Measurements from ENCODE around the gene ANKRD37.

Gene ANKRD37

DNA sequence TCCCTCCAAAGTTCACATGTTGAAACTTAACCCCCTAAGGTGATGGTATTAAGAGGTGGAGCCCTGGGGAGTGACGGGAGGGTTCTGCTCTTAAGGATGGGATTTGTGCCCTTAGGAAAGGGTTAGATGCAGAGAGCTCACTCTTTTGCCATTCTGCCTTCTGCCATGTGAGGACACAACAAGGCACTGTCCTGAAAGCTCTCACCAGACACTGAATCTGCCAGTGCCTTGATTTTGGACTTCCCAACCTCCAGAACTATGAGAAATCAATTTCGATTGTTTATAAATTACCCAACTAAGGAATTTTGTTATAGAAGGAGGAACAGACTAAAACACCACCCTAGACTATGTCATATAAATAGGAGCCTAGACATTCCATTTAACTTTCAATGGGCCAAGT is 12.6 kb upstream of the ANKRD37 start:
- ATAC-seq: no peak
- no peak for TF ChIP-seq ISL1 (CRISPR knock-in tag; IDR thresholded peaks at IDR 0.05)
- TF ChIP-seq, protein P1, sequence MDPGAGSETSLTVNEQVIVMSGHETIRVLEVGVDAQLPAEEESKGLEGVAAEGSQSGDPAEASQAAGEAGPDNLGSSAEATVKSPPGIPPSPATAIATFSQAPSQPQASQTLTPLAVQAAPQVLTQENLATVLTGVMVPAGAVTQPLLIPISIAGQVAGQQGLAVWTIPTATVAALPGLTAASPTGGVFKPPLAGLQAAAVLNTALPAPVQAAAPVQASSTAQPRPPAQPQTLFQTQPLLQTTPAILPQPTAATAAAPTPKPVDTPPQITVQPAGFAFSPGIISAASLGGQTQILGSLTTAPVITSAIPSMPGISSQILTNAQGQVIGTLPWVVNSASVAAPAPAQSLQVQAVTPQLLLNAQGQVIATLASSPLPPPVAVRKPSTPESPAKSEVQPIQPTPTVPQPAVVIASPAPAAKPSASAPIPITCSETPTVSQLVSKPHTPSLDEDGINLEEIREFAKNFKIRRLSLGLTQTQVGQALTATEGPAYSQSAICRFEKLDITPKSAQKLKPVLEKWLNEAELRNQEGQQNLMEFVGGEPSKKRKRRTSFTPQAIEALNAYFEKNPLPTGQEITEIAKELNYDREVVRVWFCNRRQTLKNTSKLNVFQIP (CRISPR knock-in tag; IDR thresholded peaks at IDR 0.05; ENCODE audit: borderline replicate concordance, low read depth): no peak
- TF ChIP-seq CSDC2 (CRISPR knock-in tag; IDR thresholded peaks at IDR 0.05): no peak
- no peak for TF ChIP-seq BACH2 (CRISPR knock-in tag; IDR thresholded peaks at IDR 0.05; ENCODE audit: borderline replicate concordance)
- TF ChIP-seq, protein P2, sequence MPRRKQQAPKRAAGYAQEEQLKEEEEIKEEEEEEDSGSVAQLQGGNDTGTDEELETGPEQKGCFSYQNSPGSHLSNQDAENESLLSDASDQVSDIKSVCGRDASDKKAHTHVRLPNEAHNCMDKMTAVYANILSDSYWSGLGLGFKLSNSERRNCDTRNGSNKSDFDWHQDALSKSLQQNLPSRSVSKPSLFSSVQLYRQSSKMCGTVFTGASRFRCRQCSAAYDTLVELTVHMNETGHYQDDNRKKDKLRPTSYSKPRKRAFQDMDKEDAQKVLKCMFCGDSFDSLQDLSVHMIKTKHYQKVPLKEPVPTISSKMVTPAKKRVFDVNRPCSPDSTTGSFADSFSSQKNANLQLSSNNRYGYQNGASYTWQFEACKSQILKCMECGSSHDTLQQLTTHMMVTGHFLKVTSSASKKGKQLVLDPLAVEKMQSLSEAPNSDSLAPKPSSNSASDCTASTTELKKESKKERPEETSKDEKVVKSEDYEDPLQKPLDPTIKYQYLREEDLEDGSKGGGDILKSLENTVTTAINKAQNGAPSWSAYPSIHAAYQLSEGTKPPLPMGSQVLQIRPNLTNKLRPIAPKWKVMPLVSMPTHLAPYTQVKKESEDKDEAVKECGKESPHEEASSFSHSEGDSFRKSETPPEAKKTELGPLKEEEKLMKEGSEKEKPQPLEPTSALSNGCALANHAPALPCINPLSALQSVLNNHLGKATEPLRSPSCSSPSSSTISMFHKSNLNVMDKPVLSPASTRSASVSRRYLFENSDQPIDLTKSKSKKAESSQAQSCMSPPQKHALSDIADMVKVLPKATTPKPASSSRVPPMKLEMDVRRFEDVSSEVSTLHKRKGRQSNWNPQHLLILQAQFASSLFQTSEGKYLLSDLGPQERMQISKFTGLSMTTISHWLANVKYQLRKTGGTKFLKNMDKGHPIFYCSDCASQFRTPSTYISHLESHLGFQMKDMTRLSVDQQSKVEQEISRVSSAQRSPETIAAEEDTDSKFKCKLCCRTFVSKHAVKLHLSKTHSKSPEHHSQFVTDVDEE (CRISPR knock-in tag; IDR thresholded peaks at IDR 0.05): no peak
- no peak for TF ChIP-seq ESRRG (CRISPR knock-in tag; IDR thresholded peaks at IDR 0.05)
- no peak for TF ChIP-seq TCF4 (CRISPR knock-in tag; IDR thresholded peaks at IDR 0.05; ENCODE audit: borderline replicate concordance)
- no peak for TF ChIP-seq PPARA (CRISPR knock-in tag; IDR thresholded peaks at IDR 0.05; ENCODE audit: borderline replicate concordance)

DNA sequence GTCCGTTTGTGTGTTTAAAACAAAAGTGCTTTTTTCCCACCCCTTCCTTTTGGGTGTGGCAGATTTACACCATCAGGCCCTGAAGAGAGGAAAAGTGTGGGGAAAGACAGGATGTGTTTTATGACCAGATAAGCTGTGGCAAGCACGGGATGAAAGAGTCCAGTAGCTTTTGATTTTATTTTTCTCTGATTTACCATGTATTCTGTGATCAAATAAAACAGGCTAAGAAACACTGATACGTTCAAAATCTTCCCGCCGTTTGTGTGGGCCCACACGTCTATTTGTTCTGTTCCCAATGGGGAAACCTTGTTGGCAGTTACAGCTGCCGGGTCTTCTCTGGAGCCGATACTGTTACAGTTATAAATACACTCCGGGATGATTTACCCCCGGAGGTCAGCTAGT is 11.7 kb upstream of the ANKRD37 start:
- ATAC-seq: no peak
- TF ChIP-seq ZFP30 (CRISPR knock-in tag; IDR thresholded peaks at IDR 0.05) (no peak), ZNF70 (CRISPR knock-in tag; IDR thresholded peaks at IDR 0.05) (no peak), ESRRG (CRISPR knock-in tag; IDR thresholded peaks at IDR 0.05) (no peak)
- TF ChIP-seq, protein P2 (CRISPR knock-in tag; IDR thresholded peaks at IDR 0.05): no peak

DNA sequence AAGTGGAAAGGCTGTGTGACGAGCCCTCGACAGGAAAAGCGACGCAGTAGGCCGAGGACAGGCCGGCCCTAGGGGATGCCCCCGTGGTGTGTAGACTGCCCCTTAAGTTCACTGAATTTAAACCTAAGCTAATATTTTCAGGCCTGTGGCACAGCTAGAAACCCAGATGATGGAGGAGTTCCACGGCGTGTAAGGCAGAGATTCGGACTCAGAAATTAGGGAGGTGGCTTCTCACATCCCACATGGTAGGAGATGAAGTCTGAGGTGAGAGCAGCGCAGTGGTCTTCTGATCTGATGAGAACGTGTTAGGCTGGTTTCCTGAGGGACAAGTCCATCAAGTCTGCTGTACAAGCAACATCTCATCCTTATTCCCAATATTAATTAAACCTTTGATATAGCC is 8.7 kb upstream of the ANKRD37 start:
- TF ChIP-seq ZFP3 (CRISPR knock-in tag; IDR thresholded peaks at IDR 0.05) (no peak), CSDC2 (CRISPR knock-in tag; IDR thresholded peaks at IDR 0.05) (no peak), ZNF565 (CRISPR knock-in tag; conservative IDR thresholded peaks at IDR 0.05; ENCODE audit: low read depth) (no peak), PPARA (CRISPR knock-in tag; IDR thresholded peaks at IDR 0.05; ENCODE audit: borderline replicate concordance) (no peak), ISL1 (CRISPR knock-in tag; IDR thresholded peaks at IDR 0.05) (no peak), OSR1 (CRISPR knock-in tag; IDR thresholded peaks at IDR 0.05) (no peak), ZC3H10 (CRISPR knock-in tag; IDR thresholded peaks at IDR 0.05) (no peak), ZFP30 (CRISPR knock-in tag; IDR thresholded peaks at IDR 0.05) (no peak), ZNF8 (CRISPR knock-in tag; IDR thresholded peaks at IDR 0.05) (no peak), ARNTL (CRISPR knock-in tag; IDR thresholded peaks at IDR 0.05; ENCODE audit: borderline replicate concordance, low read depth) (no peak), ESRRG (CRISPR knock-in tag; IDR thresholded peaks at IDR 0.05) (no peak), ZNF70 (CRISPR knock-in tag; IDR thresholded peaks at IDR 0.05) (no peak), TOX (CRISPR knock-in tag; IDR thresholded peaks at IDR 0.05; ENCODE audit: borderline replicate concordance) (no peak), GLIS3 (CRISPR knock-in tag; IDR thresholded peaks at IDR 0.05) (no peak), RARB (CRISPR knock-in tag; IDR thresholded peaks at IDR 0.05) (no peak)
- TF ChIP-seq, protein P3, sequence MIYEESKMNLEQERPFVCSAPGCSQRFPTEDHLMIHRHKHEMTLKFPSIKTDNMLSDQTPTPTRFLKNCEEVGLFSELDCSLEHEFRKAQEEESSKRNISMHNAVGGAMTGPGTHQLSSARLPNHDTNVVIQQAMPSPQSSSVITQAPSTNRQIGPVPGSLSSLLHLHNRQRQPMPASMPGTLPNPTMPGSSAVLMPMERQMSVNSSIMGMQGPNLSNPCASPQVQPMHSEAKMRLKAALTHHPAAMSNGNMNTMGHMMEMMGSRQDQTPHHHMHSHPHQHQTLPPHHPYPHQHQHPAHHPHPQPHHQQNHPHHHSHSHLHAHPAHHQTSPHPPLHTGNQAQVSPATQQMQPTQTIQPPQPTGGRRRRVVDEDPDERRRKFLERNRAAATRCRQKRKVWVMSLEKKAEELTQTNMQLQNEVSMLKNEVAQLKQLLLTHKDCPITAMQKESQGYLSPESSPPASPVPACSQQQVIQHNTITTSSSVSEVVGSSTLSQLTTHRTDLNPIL (CRISPR knock-in tag; IDR thresholded peaks at IDR 0.05; ENCODE audit: low read depth): no peak
- TF ChIP-seq, protein P2 (CRISPR knock-in tag; IDR thresholded peaks at IDR 0.05): no peak
- no peak; the same call in 2 of the 3 replicates for ATAC-seq
